GM12874 (cell line): Measurements from ENCODE around the gene MCF2L.

Experiments used
- CTCF ChIP-seq: IDR thresholded peaks from 2 replicates; pipeline ENCODE4 v1.5.1; 2011; ENCODE audit warnings: low read depth, mild to moderate bottlenecking, control low read depth, low read length, moderate library complexity; ENCODE audit not compliant: insufficient read depth

The MCF2L gene

GRCh38 chr13:113092776-113093579 is 124.0 kb downstream of the MCF2L start:
- TF ChIP-seq CTCF = no peak

GRCh38 chr13:113093580-113094409 is 124.8 kb downstream of the MCF2L start:
- no peak for TF ChIP-seq CTCF

GRCh38 chr13:113094410-113094800 is 125.4 kb downstream of the MCF2L start:
- TF ChIP-seq CTCF = no peak

- no peak for TF ChIP-seq CTCF
Observed at GRCh38 chr13:113095146-113096051, 126.4 kb downstream of the MCF2L start.

GRCh38 chr13:113096052-113096744 is 127.2 kb downstream of the MCF2L start:
- TF ChIP-seq CTCF = no peak

- no peak for TF ChIP-seq CTCF
Observed at GRCh38 chr13:113096745-113097305, 127.8 kb downstream of the MCF2L start.
